Astrocyte of the hippocampus (primary cell): ENCODE data around the gene KDM6A.
"Not testable (repeated sequence)": the region's sequence is repeated elsewhere in the genome, so short reads cannot be mapped to it uniquely, and the experiment has no call there.

Source experiments
- DNase-seq: peaks from one replicate; pipeline ENCODE4 v3.0.0; 2011; ENCODE audit warnings: low read depth, low spot score

The KDM6A gene

DNA sequence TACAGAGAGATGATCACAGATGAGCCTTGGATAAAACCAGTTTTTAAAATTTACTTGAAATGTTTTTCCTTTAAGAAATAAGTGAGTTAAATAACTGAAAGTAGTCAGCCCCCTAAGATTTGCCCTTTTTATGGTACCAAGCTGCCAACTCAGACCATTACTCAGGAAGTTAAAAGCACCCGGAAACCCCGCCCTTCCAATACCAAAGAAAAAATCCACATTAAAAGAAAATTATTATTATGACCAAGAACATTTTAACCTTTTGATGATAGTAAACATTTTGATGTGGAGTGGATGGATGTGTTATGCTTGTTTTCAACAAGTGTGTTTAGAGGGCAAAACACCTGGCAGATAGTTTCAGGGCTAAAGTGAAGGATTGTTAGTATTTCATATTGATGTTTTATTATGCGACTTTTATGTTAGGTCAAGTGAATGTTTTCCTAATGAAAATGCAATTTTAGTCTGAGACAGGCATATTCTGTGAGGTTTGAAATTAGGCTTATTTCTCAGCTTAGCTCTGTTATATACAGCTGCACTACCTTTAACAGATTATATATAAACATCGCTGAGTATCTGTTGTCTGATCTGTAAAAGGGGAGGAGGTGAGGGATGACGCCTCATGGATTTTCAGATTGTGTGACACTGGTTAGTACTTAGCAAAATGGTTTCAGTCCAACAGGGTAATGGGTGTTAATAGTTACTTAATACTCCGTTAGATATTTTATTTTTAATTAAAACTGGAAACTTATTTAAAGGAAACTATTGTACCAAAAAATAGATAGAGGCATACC is 89.0 kb downstream of the KDM6A start:
- no peak for DNase-seq

DNA sequence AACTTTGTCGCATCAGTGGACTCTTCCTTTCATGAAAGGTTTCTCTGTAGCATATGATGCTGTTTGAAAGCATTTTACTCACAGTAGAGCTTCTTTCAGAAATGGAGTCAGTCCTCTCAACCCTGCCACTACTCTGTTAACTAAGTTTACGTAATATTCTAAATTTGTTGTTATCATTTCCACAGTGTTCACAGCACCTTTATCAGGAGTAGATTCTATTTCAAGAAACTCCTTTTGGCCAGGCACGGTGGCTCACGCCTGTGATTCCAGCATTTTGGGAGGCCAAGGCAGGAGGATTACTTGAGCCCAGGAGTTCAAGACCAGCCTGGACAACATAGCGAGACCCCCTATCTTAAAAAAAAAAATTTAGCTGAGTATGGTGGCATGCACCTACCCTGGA is 90.0 kb downstream of the KDM6A start:
- DNase-seq = no peak

DNA sequence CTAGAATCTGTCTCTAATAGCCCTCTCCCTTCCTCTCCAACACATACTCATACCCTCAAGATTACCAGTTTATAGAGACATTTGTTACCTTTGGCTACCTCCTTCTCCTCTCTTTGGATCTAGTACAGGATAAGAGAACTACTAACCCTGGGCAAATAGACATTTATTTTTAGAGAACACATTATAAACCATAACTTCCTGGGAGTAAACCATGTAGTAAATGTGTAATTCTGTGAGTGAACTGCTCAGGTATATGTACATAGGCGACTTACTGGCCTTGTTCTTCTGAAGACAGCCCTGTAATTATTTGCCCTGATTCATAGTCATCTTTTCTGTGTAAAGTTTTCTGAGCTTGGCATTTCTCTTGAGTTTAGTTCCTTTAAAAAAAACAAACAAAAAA is 94.2 kb downstream of the KDM6A start:
- no peak for DNase-seq

DNA sequence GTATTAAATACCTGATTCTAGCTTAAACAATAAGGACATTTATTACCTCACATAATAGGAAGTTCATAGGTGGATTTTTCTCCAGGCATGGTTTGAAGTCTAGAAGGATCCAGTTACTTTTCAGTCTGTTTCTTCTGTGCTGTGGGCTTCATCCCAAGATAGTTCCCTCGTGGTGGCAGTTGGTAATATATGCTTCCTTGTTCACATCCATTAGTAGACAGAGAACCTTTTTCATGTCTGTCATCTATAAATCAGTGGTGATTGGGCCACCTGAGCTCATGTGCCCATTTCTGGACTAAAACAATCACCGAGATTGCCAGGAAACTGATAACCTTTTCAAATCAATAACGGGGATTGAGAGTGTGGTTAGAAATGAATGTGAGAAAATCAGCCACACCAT is 97.7 kb downstream of the KDM6A start:
- DNase-seq = no peak

DNA sequence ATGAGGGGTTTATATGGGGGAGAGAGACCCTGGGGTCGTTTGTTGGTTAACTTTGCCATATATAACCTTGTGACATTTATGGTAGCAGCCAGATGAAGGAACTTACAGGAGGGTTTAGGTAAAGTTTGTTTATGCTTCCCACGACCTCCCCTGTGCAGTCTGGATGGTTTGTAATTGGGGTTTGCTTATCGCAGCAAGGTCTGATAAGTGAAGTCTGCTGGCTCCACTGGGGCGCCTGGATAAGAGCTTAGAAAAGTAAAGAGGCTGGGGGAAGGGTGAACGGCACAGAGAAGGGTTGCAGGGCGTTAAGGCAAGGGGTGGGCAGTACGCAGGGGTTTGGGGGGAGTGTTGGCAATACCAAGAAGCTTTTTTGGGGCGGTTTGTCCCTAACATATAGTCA is 98.7 kb downstream of the KDM6A start:
- no peak for DNase-seq

DNA sequence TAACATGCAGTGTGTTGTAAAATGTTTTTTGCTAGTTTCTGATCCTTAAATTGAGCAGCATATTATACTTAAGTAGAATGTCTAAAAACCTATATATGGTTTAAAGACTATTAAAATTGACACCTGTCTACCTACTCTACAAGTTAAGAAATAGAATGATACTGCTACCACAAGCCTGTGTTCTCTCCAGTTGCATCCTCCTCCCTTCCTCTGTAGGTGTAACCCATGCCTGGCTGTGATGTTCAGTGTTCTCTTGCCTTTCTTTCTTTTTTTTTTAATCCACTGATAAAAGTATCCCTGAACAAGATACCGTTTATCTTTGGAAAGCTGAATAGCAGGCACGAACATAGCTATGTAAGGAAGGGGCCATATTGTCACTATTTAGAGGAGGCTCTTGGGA is 99.1 kb downstream of the KDM6A start:
- no peak for DNase-seq

DNA sequence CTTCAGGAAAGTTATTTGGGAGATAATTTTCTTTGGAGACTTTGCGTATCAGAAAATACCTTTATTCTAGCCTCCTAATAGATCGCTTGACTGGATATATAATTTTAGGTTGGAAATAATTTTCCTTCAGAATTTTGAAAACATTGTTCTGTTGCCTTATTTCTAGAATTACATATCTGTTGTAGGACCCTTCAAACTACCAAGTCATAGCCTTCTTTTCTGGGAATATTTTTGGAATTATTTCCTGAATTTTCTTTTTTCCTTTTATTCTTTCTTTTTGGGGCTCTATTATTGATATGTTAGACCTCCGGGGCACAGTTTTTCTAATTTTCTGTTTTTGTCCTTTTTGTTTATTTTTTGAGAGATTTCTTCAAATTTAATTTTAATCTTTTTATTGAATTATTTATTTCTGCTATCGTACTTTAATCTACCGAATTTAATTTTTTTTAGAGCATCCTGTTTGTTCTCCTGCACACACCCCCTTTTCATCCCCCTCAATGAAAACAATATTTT is 100.5 kb downstream of the KDM6A start:
- no peak for DNase-seq

DNA sequence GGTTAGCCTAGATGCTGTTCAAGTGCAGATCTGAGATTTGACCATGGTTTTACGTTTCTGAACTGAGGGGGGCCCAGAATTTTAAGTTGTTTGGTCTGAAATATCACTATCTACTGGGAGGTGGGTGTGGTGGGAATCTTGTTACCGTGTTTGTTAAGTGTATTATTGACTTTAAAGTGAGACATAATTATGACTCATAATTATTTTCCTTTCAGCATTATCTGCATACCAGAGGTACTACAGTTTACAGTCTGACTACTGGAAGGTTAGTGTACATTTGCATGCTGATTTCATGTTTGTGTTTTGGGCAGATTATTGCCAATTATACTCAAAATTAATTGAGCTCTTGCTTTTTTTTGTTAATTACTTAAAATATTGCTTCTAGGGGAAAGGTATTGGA is 101.5 kb downstream of the KDM6A start:
- no peak for DNase-seq

DNA sequence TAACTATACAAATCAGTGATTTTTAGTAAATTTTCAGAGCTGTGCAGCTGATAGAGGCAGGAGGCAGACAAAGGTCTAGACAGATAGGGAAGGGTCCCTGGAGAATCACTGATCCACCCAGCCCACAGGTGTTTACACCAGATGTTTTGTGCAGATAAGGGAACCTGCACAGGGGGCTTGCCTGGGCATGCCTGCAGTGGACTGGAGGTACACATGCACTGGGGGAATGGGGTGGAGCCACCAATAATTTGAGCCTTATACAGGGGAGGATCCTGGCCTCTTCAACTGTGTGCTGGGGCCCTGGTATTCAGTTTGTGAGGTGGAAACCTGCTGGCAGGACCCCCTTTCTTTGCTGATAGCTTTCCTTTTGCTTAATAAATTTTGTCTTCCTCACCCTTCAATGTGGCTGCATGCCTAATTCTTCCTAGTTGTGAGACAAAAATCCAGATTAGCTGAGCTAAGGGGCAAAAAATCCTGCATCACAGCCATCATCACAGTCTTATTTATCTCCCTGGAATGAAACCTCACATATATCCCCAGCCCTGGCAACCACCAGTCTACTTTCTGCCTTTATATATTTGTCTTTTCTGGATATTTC is 102.8 kb downstream of the KDM6A start:
- peak; percentile 11 for DNase-seq

DNA sequence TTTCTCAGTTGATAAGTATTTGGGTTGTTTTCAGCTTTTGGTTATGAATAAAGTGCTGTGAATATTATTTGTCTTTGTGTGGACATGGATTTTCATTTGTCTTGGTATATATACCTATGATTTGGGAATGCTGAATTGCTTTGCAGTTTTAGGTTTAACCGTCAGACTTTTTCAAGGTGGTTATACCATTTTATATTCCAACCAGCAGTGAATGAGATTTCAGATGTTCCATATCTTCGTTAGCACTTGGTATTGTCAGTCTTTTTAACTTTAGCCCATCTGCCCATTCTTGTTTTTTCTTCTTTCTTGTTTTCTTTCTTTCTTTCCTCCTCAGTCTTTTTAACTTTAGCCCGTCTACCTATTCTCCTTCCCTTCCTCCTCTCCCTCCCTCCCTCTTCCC is 106.0 kb downstream of the KDM6A start:
- DNase-seq = no peak

DNA sequence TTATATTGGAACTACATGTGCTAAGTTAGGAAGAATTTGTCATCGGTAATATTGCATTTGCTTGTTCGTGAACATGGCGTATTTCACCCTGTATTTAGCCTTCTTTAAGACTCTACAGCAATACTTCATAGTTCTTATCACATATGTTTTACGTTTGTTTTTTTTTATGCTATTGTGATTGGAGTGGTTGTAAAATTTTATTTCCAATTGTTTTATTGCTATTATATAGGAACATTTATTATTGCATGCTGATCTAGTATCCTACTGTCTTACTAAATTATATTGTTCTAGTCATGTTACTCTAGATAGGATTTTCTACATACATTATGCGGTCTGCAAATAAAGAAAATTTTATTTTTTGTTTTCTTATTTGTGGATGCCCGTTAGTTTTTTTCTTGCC is 107.4 kb downstream of the KDM6A start:
- DNase-seq = no peak

DNA sequence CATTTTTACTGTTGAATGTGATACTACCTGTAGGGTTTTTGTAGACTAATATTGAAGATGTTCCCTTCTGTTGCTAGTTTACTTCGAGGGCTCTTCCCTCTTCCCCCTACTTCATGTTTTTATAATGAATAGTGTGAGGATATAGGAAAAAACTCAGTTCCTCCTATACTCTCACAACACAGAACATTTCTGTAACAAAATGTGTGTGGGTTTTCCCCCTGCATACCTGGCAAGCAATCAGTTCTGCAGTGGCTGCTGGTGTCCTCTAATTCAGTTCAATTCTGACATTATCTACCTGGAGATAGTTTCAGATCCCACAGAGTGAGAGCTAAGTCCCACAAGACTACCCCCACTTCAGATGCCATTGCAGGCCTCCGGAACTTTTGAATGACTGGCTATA is 107.9 kb downstream of the KDM6A start:
- DNase-seq = no peak

DNA sequence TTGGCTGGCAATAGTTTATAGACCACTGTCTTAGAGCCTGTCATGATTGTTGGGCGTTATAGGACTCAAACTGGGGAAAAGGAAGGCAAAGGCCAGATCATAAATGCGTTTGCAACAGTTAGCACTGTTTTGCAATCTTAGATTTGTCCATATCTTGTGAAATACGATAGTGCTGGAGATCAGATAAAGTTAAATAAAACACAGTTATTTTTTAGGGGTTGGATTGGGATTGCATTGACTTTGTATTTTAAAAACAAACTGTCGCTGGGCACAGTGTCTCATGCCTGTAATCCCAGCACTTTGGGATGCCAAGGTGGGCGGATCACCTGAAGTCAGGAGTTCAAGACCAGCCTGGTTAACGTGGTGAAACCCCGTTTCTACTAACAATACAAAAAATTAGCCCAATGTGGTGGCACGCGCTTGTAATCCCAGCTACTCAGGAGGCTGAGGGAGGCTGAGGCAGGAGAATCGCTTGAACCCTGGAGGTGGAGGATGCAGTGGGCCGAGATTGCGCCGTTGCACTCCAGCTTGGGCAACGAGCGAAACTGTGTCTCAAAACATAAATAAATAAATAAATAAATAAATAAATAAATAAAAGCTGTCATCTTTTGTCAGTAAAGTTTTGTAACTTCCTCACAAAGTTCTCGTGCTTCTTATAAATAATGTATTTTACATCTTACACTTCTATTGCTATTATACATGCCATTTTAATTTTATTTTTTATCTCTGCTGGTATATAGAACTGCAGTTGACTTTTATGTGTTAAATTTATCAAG is 117.2 kb downstream of the KDM6A start:
- no peak for DNase-seq

DNA sequence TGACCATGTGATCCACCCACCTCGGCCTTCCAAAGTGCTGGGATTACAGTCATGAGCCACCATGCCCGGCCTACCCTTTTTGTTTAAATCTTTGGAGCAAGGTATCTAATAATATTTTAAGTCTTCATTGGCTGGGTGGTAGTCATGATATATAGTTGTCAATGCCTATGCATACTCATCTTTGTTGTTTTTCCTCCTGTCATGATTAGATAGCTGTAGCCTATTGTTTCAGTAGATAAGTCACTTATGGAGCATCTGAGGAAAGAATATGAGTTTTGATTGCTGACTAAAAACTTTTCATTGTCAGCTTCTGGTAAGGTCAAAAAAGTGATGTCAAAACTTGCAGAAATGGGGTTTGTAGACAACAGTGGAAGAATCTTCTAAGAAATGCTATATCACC is 119.8 kb downstream of the KDM6A start:
- no peak for DNase-seq

DNA sequence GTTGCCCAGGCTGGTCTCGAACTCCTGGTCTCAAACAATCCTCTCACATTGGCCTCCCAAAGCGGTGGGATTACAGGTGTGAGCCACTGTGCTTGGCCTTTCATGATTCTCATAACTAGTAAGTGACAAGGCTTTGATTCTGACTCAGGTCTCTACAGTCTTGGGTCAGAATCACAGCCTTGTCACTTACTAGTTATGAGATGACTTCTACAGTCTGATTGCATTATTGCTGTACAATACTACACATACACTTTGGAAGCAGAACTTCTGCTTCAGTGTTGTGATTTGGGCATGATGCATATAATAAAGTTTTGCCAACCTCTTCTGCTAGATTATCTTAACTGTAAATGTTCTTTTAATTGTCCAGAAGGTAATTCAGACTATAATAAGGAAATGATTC is 123.3 kb downstream of the KDM6A start:
- no peak for DNase-seq

DNA sequence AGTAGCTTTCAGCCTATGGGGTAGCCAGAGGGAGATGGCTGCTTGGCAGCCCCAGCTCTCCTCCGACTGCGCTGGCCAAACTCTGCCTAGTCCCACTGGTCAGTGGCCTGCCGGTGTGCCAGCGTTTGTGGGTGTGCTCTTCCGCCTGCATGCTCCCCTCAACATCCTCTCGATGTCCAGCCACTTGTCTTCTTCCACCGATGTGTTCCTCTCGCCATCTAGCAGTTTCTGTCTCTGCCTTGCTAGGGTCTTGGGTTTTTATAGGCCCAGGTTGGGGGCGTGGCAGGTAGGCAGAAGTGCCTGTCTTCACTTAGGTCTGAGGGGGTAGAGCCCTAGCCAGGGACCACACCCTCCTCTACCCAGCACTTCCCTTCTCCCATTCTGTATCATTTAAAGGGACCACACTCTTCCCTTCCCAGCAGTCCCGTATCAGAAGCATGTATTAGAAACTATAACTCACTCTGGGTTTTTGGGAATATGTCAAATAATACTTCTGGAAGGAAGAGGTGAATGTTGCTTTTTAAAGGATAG is 124.4 kb downstream of the KDM6A start:
- DNase-seq = no peak

DNA sequence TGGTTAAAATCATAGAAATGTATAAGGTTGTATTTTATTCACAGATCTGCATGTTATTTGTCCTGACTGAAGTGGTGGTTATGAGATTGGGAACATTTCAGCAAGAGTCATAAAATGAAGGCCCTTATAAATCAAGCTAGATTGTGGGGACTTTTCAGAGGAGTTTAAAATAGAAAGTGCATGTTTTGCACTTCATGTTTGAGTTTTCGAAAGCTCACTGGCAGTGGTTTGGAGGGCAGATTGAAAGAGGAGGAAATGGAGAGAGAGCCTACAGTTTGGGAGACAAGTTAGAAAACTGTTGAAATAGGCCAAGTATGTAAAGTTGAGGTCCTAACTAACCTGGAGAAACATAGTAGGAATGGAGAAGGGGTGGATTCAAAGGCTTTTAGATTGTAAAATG is 124.9 kb downstream of the KDM6A start:
- no peak for DNase-seq

DNA sequence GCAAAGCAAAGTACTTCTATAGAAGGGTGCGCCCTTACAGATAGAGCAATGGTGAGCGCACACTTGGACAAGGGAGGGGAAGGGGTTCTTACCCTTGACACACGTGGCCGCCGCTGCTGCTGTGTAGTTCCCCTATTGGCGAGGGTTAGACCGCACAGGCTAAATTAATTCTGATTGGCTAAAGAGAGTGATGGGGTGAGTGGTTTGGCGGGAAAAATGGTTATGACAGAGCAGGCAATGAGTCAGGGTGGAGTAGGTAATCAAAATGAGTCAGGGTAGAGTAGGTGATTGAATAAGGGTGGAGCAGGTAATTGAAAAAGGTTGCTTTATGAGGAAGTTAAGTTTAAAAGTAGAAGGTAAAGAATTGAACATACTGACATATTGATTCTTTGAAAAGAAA is 126.2 kb downstream of the KDM6A start:
- not testable (repeated sequence) for DNase-seq

DNA sequence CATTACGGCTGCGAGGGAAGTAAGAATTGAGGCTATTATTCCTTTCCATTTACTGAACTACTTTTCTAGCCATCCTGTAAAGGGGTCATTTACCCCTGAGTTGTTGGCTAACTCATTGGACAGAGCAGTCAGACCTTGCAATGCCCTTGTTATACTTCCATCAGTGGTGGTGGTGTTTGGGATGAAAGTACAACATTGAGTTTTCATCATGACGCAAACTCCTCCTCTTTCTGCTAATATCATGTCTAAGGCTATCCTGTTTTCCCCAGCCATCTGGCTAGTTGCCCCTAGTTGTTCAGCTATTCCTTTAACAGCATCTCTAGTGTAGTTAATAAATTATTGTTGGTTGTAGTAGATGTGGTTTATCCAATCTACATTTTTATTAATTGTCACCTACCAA is 126.9 kb downstream of the KDM6A start:
- not testable (repeated sequence) for DNase-seq

DNA sequence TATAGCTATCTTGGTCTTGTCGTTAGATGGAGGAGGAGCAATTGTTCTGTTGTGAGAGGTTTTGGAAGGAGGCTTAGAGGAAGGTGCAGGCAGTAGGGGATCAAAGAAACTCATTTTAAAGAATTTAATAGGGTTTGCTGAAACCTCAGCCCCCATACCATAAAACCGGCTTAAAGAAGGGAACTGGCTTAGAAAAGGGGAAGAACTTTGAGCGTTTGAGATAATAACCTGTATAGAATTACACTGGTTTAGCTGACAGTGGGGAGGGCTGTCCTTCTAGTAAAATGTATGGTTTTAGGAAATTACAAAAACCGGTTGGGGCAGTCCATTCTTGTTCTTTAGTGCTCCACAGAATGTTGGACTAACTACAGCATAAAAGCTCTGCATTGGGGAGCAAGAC is 128.1 kb downstream of the KDM6A start:
- DNase-seq = no peak

DNA sequence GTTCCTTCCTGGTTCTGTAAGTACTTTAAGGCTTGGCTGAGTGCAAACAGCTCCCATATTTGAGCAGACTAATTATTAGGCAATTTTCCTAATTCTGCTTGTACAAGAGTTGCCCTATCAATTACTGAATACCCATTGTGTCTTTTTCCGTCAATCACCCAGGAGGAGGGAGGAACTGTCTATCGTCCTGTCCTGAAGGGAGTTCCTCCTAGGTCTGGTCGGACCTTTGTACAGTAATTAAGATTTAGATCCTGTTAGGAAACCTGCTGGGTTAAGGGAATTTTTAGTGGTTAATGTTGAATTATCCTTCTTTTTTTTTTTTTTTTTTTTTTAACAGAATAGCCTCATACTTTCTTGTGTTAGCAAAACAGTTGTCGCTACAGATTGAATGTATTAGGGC is 130.1 kb downstream of the KDM6A start:
- DNase-seq = no peak

DNA sequence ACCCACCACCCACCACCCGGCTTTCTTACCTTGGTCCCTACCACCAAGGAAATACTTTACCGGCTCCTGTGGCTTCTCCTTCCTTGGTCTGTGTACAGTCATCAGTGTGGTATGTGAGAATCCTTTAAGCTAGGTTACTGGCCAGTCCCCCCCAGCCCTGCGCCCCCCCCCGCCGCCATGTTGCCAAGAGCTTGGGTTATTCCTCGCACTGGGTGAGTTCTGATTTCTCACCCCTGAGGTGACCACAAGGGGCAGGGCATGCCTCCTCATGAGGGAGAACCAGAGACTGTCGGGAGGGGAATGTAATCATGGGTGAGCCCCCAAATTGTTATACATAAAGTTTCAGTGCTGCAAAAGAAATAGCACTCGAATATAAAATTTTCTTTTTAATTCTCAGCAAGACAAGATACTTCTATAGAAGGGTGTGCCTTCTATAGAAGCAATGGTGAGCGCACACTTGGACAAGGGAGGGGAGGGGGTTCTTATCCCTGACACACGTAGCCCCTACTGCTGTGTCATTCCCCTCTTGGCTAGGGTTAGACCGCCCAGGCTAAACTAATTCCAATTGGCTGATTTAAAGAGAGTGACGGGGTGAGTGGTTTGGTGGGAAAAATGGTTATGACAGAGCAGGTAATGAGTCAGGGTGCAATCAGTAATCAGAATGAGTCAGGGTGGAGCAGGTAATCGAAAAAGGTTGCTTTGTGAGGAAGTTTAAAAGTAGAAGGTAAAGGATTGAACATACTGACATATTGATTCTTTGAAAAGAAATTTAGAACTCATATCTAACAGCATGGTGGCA is 133.2 kb downstream of the KDM6A start:
- peak; percentile 54 for DNase-seq
